Activated CD8-positive, alpha-beta memory T cell treated with anti-CD3 and anti-CD28 coated beads for 36 hours (primary cell): ENCODE results near the gene IRF2BPL. TPM values are rescaled to one million over a fixed set of nuclear protein-coding genes. Genes with fewer than 3 reads are reported as not detected.

Source experiments
- CTCF ChIA-PET: fragments of 350-600 bp; sonication (Branson Sonifier 250); formaldehyde crosslinking; loops from one replicate; lab custom pipeline; 2021; ENCODE audit warnings: antibody characterized with exemption; lab: Charles Lee
- POLR2A ChIA-PET: fragments of 350-600 bp; sonication (Branson Sonifier 250); formaldehyde crosslinking; loops from one replicate; lab custom pipeline; 2021; ENCODE audit warnings: antibody characterized with exemption; lab: Charles Lee
- total RNA-seq, 2 experiments: library from RNA; stranded (reverse); gene quantifications; one replicate each; pipeline ENCODE4 v1.2.3, GENCODE V29; 2021

Gene IRF2BPL
- total RNA-seq, 2 experiments from 2014 or later, result 27.0 to 27.2 TPM

DNA sequence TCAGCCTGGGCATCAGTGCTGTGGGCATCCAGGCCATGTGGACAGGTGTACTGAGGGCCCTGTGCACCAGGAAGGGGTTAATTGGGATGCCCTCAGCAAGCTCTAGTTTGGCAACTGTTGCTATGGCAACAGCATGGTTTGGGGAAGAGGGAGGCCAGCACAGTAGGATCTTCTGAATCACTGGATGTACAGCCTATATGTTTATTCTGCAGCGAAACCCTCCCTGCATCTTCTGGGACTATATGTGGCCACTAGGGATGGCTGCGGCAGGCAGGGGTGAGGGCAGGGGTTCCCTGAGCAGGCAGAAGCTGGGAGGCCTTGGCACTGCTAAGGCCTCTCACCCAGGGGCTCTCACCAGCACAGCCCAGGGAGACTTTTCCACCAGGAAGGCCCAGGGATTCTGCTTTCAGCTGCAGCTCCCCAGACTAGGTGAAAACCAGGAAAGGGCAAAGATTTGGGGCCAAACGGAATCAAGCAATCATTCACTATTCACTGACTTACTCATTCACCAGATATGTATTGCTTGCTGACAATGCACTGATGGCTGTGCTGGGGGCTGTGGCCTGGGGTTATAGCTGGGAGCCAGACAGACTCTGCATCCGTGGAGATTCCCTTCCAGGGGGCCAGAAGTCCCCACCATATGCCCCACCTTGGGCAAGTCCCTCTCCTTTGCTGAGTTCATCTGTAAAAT lies 42.8 kb downstream of the IRF2BPL start:
- ChIA-PET POLR2A (interaction anchor here (0.6 kb wide), 1 partner anchor 43 kb away, joined by 4 read pairs; no protein-coding TSS in a partner anchor), CTCF (no interaction called here)

DNA sequence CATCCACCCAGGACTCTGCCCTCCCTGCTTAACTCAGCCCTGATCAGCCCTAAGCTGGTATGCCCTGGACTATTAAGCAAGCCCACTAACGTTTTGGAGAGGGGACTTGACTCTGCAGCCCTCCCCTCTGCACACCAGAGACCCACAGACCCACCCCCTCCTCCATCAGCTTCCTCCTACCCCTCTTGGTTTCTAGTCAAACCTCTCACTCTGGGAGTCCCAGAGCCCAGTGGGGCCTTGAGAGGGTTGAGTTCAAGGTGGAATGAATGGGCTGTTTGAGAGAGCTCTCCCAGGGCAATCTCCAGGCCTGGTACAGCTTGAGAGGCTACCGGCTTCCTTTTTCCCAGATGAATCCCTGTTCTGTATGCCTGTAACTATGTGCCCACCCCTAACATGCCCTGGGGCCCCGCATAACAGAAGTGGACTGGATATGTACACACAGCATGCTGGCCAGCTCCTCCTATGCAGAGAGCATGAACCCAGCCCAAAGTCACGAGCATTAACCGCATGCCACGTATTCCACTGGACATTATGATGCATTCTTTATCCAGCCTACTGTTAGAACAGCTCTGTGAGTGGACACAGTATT lies 43.6 kb downstream of the IRF2BPL start:
- ChIA-PET POLR2A (no interaction called here), CTCF (no interaction called here)

DNA sequence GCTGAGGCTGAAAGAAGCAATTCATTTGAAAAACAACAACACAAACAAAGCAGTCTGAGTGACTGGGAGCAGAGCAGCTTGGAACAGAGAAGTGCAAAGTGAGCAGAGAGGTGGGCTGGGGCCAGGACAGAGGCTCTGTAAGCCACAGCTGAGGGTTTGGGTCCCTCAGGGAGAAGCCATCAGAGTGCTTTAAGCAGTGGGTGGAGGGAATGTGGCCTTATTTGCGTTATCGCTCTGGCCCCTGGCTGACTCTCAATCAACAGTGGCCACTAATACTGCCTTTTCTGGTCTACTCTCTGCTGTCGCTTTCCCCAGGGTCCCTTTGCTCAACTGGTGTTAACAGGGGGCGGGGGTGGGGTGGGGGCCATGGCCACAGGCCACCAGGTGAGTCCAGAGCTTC lies 44.2 kb downstream of the IRF2BPL start:
- POLR2A ChIA-PET, result no interaction called here
- CTCF ChIA-PET, result interaction anchor here (0.7 kb wide), 2 partner anchors 10 to 11 kb away, joined by 4 read pairs; no protein-coding TSS in a partner anchor

DNA sequence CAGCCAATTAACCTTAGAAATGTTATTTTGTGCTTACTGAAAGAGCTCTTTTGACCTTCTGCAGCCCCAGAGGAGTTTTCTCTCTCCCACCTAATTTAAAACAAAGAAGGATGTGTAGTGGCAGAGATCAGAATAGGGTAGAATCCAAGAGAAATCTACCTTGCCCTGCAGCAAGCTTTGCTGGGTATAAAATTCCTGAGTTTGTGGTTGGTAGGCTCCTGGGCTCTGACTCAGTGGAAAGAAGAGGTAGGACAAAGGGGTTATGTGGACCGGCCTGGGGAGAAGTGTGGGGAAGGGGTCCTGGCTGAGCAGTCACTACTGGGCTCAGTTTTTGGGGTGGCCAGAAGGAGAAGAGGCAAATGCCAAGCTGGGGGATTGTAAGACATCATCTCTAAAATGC lies 46.8 kb downstream of the IRF2BPL start:
- ChIA-PET CTCF (interaction anchor here (1.7 kb wide), 1 partner anchor 15 kb away, joined by 3 read pairs; no protein-coding TSS in a partner anchor), POLR2A (no interaction called here)

DNA sequence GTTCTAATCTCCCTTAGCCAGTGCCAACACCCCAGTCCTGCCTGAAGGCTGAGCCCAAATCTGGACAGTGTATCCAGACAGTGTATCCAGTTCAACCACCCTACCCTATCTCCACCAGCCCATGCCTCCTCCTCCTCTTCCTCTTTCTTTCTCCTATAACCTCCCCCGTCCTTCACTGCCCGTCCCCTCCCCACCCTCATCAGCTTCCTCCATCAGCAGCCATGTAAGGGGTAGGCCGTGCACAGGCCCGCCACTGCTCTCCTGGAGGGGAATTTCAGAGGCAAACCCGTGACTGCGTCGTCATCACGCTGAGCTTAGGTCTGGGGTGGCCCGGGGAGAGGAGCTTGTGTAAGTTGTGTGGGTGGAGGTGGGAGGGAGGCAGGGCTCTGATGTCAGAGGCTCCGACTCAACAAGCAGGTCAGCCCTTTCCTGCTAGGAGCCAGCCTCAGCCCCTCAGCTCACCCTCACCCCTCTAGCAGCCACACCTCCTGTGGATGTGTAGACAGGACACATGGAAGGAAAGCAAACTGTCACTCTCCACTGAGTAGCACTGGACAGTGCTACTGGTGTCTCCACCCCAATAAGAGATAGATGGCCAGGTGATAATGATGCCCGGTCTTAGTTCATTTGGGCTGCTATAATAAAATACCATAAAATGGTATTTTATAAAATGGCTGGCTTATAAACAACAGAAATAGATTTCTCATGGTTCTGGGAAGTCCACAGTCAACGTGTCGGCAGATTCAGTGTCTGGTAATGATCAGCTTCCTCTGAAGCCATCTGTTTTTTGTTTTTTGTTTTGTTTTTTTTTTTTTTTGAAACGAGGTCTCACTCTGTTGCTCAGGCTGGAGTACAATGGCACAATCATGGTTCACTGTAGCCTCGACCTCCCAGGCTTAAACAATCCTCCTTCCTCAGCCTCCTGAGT lies 50.5 kb downstream of the IRF2BPL start:
- ChIA-PET CTCF (interaction anchor here (0.6 to 1.9 kb wide), 6 partner anchors 16 to 207 kb away, joined by 3 to 11 read pairs (median 5); no protein-coding TSS in a partner anchor), POLR2A (interaction anchor here (0.6 to 2.1 kb wide), 8 partner anchors 16 to 85 kb away, joined by 3 to 10 read pairs (median 4); no protein-coding TSS in a partner anchor)

DNA sequence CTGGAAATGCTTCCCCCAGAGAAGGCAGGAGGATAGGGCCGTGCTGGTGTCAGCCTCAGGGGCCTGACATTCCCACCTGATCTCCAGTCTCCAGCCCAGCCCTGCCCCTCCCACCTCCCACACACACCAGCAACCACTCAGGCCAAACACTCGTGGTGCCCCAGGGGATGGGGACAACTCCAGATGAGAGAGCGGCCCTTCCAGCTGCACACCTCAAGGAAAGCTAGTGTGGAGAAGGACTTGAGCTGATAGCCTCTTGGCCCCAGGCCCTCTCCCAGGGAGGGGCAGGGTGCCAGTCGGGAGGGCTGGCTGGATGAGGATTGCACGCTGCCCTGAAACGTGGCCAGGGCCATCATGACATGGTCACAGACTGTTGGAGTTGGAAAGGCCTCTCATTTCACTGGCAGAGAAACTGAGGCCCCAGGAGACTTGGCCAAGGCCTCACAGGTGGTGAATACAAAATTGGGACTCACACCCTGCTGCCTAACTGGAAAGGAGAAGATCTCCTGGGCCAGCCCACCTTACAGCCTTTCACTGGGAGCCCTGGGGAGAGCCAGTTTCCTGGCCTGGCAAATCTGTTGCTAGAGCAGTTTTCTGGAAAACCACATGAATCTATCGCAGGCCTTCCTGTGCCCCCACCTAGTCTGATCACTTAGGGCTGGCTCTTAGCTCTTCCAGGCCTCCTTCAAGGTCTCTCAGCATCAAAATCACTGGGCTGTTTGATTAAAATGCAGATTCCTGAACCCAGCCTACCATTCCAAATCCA lies 52.1 kb downstream of the IRF2BPL start:
- ChIA-PET CTCF (interaction anchor here (1.1 to 1.8 kb wide), 2 partner anchors 15 to 51 kb away, joined by 3 to 5 read pairs; no protein-coding TSS in a partner anchor), POLR2A (interaction anchor here (1.6 to 2.1 kb wide), 2 partner anchors 14 to 20 kb away, joined by 6 to 10 read pairs; no protein-coding TSS in a partner anchor)

DNA sequence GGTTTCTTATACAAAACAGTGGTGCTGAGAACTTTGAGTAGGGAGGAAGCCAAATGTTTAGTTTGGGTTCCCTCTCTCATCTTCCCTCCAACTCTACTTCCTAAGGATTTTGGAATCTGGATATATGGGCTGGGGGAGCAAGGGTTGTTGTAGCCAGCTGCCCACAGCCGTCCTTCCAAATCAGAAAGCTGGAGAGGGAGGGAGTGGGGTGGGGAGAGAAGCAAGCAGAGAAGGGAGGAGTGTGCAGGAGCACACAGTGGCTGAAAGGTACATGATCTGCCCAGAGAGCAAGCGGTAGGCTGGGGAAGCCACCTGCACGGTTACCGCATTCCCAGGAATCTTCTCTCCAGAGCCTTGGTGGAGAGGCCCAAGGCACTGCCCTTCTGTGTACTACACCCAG lies 52.7 kb downstream of the IRF2BPL start:
- POLR2A ChIA-PET, result no interaction called here
- CTCF ChIA-PET, result interaction anchor here (1.8 kb wide), 1 partner anchor 14 kb away, joined by 5 read pairs; no protein-coding TSS in a partner anchor

DNA sequence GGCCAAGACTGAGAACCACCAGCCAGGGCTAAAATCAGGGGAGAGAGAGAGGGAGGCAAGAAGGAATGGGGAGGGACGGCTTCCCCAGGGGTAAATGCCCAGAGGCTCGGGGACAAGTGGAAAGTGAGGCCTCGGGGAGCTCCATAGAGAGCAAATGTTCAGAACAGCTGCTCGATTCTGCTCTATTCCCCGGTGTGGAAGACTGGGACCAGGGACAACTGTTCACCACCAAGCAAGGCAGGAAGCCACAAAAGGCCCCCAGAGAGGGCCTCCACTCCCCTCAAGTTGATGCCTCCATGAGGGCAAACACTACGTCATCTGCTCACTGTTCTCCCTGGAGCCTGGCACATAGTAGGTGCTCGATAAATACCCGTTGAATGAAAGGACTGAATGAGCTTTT lies 53.5 kb downstream of the IRF2BPL start:
- ChIA-PET POLR2A (interaction anchor here (1.0 kb wide), 1 partner anchor 13 kb away, joined by 3 read pairs; no protein-coding TSS in a partner anchor), CTCF (interaction anchor here (1.8 kb wide), 1 partner anchor 13 kb away, joined by 5 read pairs; no protein-coding TSS in a partner anchor)

Other genes starting within 250 kb of the IRF2BPL start
- gene ANGEL1, start 215.8 kb downstream of the IRF2BPL start, total RNA-seq, result 10 to 100 TPM; 15.1 to 16.3 TPM
- gene LRRC74A, start 202.3 kb downstream of the IRF2BPL start, total RNA-seq, result not detected
- 10 to 100 TPM; 11.2 to 12.0 TPM for gene CIPC, start 69.5 kb upstream of the IRF2BPL start, total RNA-seq
- gene ZDHHC22, start 113.1 kb upstream of the IRF2BPL start, total RNA-seq, result not detected
- 1 to 10 TPM in 1 of 2 experiments, under 1 TPM in 1; 0.51 to 1.3 TPM for gene TMEM63C, start 153.1 kb upstream of the IRF2BPL start, total RNA-seq
- not detected for gene NGB, start 242.5 kb upstream of the IRF2BPL start, total RNA-seq